GM12878 (cell line): ENCODE data around the gene TPSB2. TPM values are rescaled to one million over a fixed set of nuclear protein-coding genes. Genes with fewer than 3 reads are reported as not detected.

ENCODE experiments used
- ATAC-seq: fragments of 200-7000 bp; cut with Tn5 transposase; 3 replicates; pipeline ENCODE4 v1.9.1; 2020; ENCODE audit warnings: mild to moderate bottlenecking, moderate library complexity
- BruUV-seq: library from RNA; stranded (reverse); fragments of 400-500 nt; replicated peaks from 2 replicates; lab custom pipeline; 2021; lab: Mats Ljungman, UMichigan
- CTCF ChIA-PET: fragments of 300-600 bp; sonication (Branson Sonifier 250); formaldehyde crosslinking; extraction: SDS; loops from one replicate; lab custom pipeline; 2021; ENCODE audit warnings: inconsistent platforms; lab: Yijun Ruan, JAX
- POLR2A ChIA-PET: fragments of 350-600 bp; formaldehyde crosslinking; extraction: SDS; loops from one replicate; lab custom pipeline; 2021; ENCODE audit warnings: inconsistent platforms; lab: Charles Lee
- RAD21 ChIA-PET: fragments of 300-600 bp; sonication (Branson Sonifier 250); formaldehyde crosslinking; loops from one replicate; lab custom pipeline; 2023; ENCODE audit warnings: antibody characterized with exemption; ENCODE audit not compliant: unreplicated experiment; lab: Charles Lee
- SMC1A ChIA-PET: fragments of 300-600 bp; sonication (Branson Sonifier 250); formaldehyde crosslinking; loops from one replicate; lab custom pipeline; 2023; ENCODE audit not compliant: unreplicated experiment, uncharacterized antibody; lab: Charles Lee
- DNase-seq: peaks from one replicate; pipeline ENCODE4 v3.0.0-alpha.2; 2011; ENCODE audit warnings: low read depth, low spot score
- FAIRE-seq: peaks from 3 replicates; lab custom pipeline; 2011; peaks lifted over from hg19 to GRCh38; lab: Jason Lieb, UNC
- H2AFZ ChIP-seq: 2 replicates; pipeline ENCODE4 v1.6.0; 2011; ENCODE audit warnings: low read depth, low read length, control low read depth; ENCODE audit not compliant: control insufficient read depth
- H3K27ac ChIP-seq: 2 replicates; pipeline ENCODE4 v1.5.1; 2011; ENCODE audit warnings: control low read depth; ENCODE audit not compliant: control insufficient read depth, insufficient read depth
- H3K27me3 ChIP-seq, 2 experiments: replicated peaks in 1 of 2; 2 replicates each; pipeline versions ENCODE4 v1.6.0 to v1.6.1; 2011; ENCODE audit warnings: low read length in 1 of 2; ENCODE audit not compliant: control insufficient read depth in 2 of 2, insufficient read depth in 2 of 2
- H3K36me3 ChIP-seq, 2 experiments: 2 replicates each; pipeline ENCODE4 v1.5.1; 2011; ENCODE audit warnings: low read length in 1 of 2; ENCODE audit not compliant: control insufficient read depth in 2 of 2, insufficient read depth in 2 of 2
- H3K4me1 ChIP-seq: 2 replicates; pipeline ENCODE4 v1.6.1; 2011; ENCODE audit warnings: mild to moderate bottlenecking, low read length, moderate library complexity, mixed read lengths; ENCODE audit not compliant: control insufficient read depth, insufficient read depth
- H3K4me2 ChIP-seq: 2 replicates; pipeline ENCODE4 v1.6.0; 2011; ENCODE audit warnings: control low read depth; ENCODE audit not compliant: control insufficient read depth, insufficient read depth
- H3K4me3 ChIP-seq: fragments of 200-600 bp; sonication (generic); 2 replicates; pipeline ENCODE4 v1.5.1; 2016
- H3K79me2 ChIP-seq: 2 replicates; pipeline ENCODE4 v1.6.0; 2011; ENCODE audit warnings: low read length; ENCODE audit not compliant: control insufficient read depth, insufficient read depth
- H3K9ac ChIP-seq: 2 replicates; pipeline ENCODE4 v1.8.0; 2011; ENCODE audit warnings: low read length, control low read depth, mixed read lengths; ENCODE audit not compliant: control insufficient read depth, insufficient read depth
- H3K9me3 ChIP-seq: replicated peaks from 3 replicates; pipeline ENCODE4 v1.5.1; 2011; ENCODE audit warnings: mild to moderate bottlenecking, low read length; ENCODE audit not compliant: control insufficient read depth, insufficient read depth
- H4K20me1 ChIP-seq: 2 replicates; pipeline ENCODE4 v1.6.0; 2011; ENCODE audit not compliant: control insufficient read depth, insufficient read depth
- BMI1 ChIP-seq: fragments of 450-650 bp; IDR thresholded peaks from 2 replicates; pipeline ENCODE4 v1.6.1; 2016; ENCODE audit warnings: mild to moderate bottlenecking, moderate library complexity, borderline replicate concordance
- EGR1 ChIP-seq, 2 experiments: IDR thresholded peaks; 1 replicate in 1 of 2; 2 replicates in 1 of 2; pipeline ENCODE4 v1.6.1; 2011 to 2012; ENCODE audit warnings: low read depth in 2 of 2, low read length in 2 of 2, borderline replicate concordance in 1 of 2, mild to moderate bottlenecking in 1 of 2, moderate library complexity in 1 of 2
- ETV6 ChIP-seq, 2 experiments: fragments of 450-650 bp in 1 of 2; IDR thresholded peaks in 1 of 2; conservative IDR thresholded peaks in 1 of 2; 2 replicates each; pipeline ENCODE4 v1.6.1; 2014; ENCODE audit warnings: antibody characterized with exemption in 1 of 2, borderline replicate concordance in 1 of 2, low read depth in 1 of 2, mild to moderate bottlenecking in 1 of 2, moderate library complexity in 1 of 2
- FOXK2 ChIP-seq: fragments of 450-650 bp; IDR thresholded peaks from 2 replicates; pipeline ENCODE4 v1.6.1; 2017; ENCODE audit warnings: mild to moderate bottlenecking, moderate library complexity
- FOXM1 ChIP-seq: IDR thresholded peaks from 2 replicates; pipeline ENCODE4 v1.6.1; 2012; ENCODE audit warnings: low read depth, mild to moderate bottlenecking, inconsistent platforms, low read length, moderate library complexity
- IRF4 ChIP-seq: IDR thresholded peaks from 2 replicates; pipeline ENCODE4 v1.6.1; 2011; ENCODE audit warnings: low read depth, low read length
- USF2 ChIP-seq: IDR thresholded peaks from 2 replicates; pipeline ENCODE4 v1.6.1; 2011; ENCODE audit warnings: low read depth, low read length, improper control_type of control experiment, borderline replicate concordance
- WGBS: methylation state at CpG from one replicate; pipeline ENCODE4 v1.1.6; 2016; ENCODE audit warnings: low lambda C conversion rate; ENCODE audit not compliant: insufficient replicate concordance, insufficient coverage; ENCODE audit errors: missing lambda C conversion rate; 5-methylcytosine and 5-hydroxymethylcytosine counted together
- in situ Hi-C: fragments of 300-500 bp; cut with MboI; formaldehyde crosslinking; loops from 9 replicates; pipeline ENCODE4 v1.14.3; 2018; ENCODE audit warnings: mixed read lengths
- intact Hi-C: fragments of 100-400 bp; cut with micrococcal nuclease; formaldehyde crosslinking; loops from one replicate; pipeline ENCODE4 v1.14.2; 2022; ENCODE audit not compliant: unreplicated experiment
- polyA plus RNA-seq, 11 experiments: library from polyadenylated mRNA; depleted of rRNA in 4 of 11; unstranded in 6 of 11; stranded (reverse) in 5 of 11; fragments of >200 nt; fragmentation: Nextera tagmentation in 4 of 11; fragmentation: Illumina TruSeq in 1 of 11; extraction: Ambion mirVana in 4 of 11; extraction: Trizol in 1 of 11; gene quantifications; 1 replicate in 1 of 11; 2 replicates in 10 of 11; pipeline versions ENCODE4 v1.2.1 to v1.2.3, GENCODE V29; 2011 to 2016; ENCODE audit warnings: inconsistent platforms in 2 of 11, missing spikeins in 2 of 11, low read depth in 1 of 11
- total RNA-seq, 4 experiments: library from RNA; depleted of rRNA in 3 of 4; stranded (reverse); fragments of >200 nt in 3 of 4; fragmentation: Illumina TruSeq in 1 of 4; extraction: Trizol in 1 of 4; gene quantifications; 2 replicates each; pipeline versions ENCODE4 v1.2.1 to v1.2.3, GENCODE V29; 2013 to 2021
- TF ChIP-seq, protein P1 (sequence below): fragments of 150-350 bp; IDR thresholded peaks from 2 replicates; pipeline ENCODE4 v1.6.1; 2014; ENCODE audit warnings: mild to moderate bottlenecking, low read depth, low read length

TPSB2 gene
- total and polyA plus RNA-seq, 10 of the 15 experiments (the other 5 are each of a cell fraction or from before 2014, with no cell fraction given) = not detected

GRCh38 chr16:1257561-1258224, 27.7 kb upstream of the TPSB2 start:
- no peak overlapping the region for H2AFZ ChIP-seq
- no peak overlapping the region for H3K27ac ChIP-seq
- H3K9me3 ChIP-seq = no peaks in the 10 kb centered on the region
- 46% methylated on average over 32 of the region's 34 CpGs for WGBS
- ChIA-PET RAD21 (no interaction called here), POLR2A (no interaction called here), CTCF (no interaction called here), SMC1A (no interaction called here)
- no peak for TF ChIP-seq FOXK2
- TF ChIP-seq USF2 = no peak
- TF ChIP-seq FOXM1 = no peak
- no peak for TF ChIP-seq BMI1
- TF ChIP-seq, protein P1, sequence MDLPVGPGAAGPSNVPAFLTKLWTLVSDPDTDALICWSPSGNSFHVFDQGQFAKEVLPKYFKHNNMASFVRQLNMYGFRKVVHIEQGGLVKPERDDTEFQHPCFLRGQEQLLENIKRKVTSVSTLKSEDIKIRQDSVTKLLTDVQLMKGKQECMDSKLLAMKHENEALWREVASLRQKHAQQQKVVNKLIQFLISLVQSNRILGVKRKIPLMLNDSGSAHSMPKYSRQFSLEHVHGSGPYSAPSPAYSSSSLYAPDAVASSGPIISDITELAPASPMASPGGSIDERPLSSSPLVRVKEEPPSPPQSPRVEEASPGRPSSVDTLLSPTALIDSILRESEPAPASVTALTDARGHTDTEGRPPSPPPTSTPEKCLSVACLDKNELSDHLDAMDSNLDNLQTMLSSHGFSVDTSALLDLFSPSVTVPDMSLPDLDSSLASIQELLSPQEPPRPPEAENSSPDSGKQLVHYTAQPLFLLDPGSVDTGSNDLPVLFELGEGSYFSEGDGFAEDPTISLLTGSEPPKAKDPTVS = no peak
- TF ChIP-seq EGR1 (IDR thresholded peaks at IDR 0.05; ENCODE audit: borderline replicate concordance in 1 of 2, low read depth in 2 of 2, low read length in 2 of 2) = no peak
- TF ChIP-seq ETV6 (conservative IDR thresholded peaks at IDR 0.05 in 1 of 2, IDR thresholded peaks at IDR 0.05 in 1 of 2; ENCODE audit: borderline replicate concordance in 1 of 2, low read depth in 1 of 2) = no peak
- TF ChIP-seq IRF4 = no peak
- H3K4me2 ChIP-seq = no peak overlapping the region
- H3K9ac ChIP-seq = no peak overlapping the region
- H3K36me3 ChIP-seq = no peaks in the 10 kb centered on the region
- H3K4me3 ChIP-seq = no peak overlapping the region
- no peak for ATAC-seq
- intact Hi-C loops = no loop called here
- FAIRE-seq = no peak
- in situ Hi-C loops = no loop called here
- H3K4me1 ChIP-seq = no peaks in the 10 kb centered on the region
- BruUV-seq = no TSS peak
- no peaks in the 10 kb centered on the region; a peak in 1 of 4 replicates for H3K27me3 ChIP-seq
- no peak for DNase-seq
- H3K79me2 ChIP-seq = no peaks in the 10 kb centered on the region
- no peaks in the 10 kb centered on the region for H4K20me1 ChIP-seq
